NCI-H146 treated with DMSO at 0.1 percent for 48 hours (cell line): ENCODE results near the gene CAPZB.

Source experiments
- DNase-seq: peaks from one replicate; lab custom pipeline; 2025; ENCODE audit not compliant: unreplicated experiment; lab: John Stamatoyannopoulos, UW

Gene CAPZB

GRCh38 chr1:19336543-19336942 lies 148.8 kb downstream of the CAPZB start:
- no peak for DNase-seq

DNA sequence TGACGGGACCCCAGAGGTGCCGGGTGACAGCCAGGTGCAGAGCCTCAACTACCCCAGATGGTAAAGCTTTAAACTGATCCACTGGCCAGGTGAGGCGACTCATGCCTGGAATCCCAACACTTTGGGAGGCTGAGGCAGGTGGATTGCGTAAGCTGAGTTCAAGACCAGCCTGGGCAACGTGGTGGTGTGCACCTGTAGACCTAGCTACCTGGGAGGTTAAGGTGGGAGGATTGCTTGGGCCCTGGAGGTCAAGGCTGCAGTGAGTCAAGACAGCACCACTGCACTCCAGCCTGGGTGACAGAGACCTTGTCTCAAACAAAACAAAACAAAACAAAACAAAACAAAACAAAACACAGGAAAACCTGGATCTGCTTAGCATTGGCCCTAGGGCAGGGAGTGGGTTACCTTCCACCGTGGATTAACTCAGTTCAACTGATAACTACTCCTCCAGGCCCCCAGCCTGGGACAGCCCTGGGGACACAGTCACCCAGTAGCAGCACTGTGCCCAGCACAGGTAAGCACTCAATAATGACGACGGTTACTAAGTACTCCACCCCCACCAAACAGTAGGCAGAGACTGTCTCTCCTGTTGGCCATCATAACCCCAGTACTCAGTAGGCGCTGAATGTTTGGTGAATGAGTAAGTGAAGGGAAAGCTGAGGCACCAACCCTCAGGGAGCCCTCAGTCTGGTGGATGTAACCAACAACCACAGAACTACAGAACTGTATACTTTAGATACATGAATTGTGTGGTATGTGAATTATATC lies 151.6 kb downstream of the CAPZB start:
- no peak for DNase-seq

- DNase-seq, result no peak
These were observed 152.5 kb downstream of the CAPZB start for GRCh38 chr1:19332832-19333231.

DNA sequence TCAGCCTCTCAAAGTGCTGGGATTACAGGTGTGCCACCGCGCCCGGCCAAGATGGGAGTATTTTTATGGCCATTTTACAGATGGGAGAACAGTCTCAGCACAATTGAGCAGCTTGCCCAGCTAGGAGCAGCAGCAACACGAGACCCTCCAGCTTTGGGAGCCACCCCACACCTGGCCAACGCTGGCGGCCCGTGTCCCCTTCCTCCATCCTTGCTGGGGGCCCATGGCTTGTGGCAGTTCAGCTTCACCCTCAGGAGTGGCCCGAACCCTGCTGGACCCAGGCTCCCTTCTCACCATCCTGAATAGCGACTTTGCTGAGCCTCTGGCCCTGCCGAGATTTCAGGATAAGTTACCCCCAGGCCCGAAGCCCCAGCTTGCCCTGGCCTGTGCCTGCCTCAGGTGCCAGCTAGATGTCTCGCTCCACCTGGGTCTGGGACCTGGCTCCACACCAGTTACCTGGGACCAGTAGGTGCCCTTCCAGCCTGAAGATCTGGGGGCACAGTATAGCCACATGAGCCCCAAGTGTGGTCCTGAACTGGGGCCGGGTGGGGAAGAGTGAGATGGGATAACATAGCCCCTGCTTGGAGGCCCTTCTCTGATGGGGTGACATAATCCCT lies 154.0 kb downstream of the CAPZB start:
- DNase-seq, result no peak

- no peak for DNase-seq
These were observed 154.7 kb downstream of the CAPZB start for GRCh38 chr1:19330449-19331135.

- no peak for DNase-seq
These were observed 155.7 kb downstream of the CAPZB start for GRCh38 chr1:19329611-19330010.

DNA sequence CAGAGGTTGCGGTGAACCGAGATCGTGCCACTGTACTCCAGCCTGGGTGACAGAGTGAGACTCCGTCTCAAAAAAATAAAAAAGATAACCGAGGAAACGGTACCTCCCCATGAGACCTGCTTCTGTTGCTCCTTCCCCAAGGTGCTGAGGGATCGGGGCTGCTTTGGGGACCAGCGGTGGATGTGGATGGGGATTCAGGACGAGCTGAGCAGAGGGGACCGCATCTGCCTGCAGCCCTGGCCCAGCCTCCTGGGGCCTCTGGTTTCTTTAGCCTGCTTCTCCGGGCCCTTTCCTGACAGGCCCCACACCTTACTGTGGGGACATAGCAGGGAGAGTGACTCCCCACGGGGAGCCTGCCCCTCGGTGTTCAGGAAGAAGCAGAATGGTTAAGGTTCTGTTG lies 156.2 kb downstream of the CAPZB start:
- DNase-seq, result no peak

DNA sequence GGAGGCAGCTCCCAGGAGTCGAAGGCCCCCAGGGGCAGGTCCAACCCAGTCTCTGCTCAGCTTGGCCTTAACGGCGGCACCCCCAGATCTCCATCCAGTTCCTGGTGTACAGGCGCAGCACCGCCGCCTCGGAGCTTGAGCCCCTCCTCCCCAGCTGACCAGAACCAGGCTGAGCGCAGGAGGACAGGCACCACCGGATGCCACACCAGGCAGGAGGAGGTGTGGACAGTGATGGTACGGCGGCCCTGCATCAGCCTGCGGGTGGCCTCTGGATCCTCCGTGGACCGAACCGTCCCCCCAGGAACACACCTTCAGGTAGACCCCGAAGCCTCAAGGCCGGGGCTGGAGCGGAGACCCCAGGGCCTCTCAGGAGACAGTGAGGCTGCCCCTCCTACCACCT lies 156.9 kb downstream of the CAPZB start:
- DNase-seq, result no peak

DNA sequence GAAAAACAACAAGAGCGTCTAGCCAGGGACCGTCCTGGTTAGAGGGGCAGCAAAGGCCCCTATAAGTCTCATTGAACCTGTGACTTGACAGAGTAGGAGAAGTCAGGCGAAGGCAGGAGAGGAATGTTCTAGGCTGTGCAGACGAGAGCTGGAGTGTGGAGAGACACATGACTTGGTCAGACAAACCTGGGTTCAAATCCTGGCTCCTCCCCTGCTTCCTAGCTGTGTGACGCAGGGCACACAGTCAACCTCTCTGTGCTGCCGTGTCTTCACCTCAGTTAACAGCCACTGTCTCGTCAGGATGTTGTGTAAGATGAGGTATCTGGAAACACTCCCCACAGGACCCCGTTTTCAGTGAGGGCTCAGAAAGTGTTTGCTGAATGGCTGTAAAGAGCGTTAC lies 157.6 kb downstream of the CAPZB start:
- DNase-seq, result no peak

GRCh38 chr1:19327301-19327700 lies 158.0 kb downstream of the CAPZB start:
- no peak for DNase-seq

DNA sequence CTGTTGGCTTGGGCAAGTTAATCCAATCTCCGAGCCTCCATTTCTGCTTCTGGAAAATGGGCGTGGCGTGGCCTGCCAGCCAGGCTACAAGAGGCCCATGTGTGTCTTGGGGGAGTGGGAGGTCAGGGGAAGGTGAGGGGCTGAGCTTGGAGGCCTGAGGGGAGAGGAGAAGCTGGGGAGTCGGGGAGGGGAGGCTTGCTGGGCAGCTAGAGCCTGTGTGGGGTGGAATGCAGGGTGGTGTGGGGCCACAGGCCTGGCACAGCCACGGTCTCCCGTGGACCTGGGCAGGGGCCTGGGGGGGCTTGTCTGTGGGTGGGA lies 158.6 kb downstream of the CAPZB start:
- DNase-seq, result no peak

GRCh38 chr1:19325958-19326747 lies 159.2 kb downstream of the CAPZB start:
- DNase-seq, result no peak

DNA sequence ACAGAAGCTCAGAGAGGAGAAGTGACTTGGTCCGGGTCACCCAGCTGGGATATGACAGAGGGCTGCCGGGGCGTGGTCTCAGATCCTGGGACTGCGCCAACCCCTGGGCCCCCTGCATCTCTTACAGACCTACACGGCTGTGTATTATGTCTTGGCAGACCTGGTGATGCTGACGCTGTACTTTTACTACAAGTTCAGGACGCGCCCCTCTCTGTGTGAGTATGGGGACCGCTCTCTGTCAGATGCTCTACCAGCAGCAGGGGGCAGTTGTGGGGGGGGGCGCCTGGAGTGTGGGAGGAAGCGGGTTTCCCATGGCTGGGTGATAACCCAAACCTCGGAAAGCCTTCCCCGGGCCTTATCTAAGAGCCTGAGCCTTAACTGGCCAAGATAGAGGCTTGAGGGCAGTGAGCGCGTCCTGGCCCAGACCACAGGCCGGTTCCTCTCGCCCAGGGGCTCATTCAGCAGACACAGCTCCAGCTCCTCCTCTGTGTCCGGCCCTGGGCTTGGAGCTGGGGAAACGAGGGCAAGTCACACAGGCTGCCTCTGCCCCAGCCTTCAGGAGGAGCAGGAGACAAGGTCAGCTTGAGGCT lies 159.9 kb downstream of the CAPZB start:
- DNase-seq, result no peak

DNA sequence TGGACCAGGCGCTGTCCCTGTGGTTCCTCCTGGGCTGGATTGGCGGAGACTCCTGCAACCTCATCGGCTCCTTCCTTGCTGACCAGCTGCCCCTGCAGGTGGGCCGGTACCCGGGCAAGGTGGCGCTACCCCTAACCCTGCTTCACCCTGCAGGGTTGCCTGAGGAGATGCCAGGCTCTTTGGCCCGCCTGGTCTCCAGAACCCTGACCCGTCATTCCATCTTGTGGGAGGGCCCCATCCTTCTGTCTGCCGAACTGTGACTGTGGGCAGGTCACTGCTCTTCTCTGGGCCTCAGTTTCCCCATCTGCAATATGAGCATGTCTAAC lies 160.7 kb downstream of the CAPZB start:
- no peak for DNase-seq

GRCh38 chr1:19323987-19324664 lies 161.2 kb downstream of the CAPZB start:
- no peak for DNase-seq

DNA sequence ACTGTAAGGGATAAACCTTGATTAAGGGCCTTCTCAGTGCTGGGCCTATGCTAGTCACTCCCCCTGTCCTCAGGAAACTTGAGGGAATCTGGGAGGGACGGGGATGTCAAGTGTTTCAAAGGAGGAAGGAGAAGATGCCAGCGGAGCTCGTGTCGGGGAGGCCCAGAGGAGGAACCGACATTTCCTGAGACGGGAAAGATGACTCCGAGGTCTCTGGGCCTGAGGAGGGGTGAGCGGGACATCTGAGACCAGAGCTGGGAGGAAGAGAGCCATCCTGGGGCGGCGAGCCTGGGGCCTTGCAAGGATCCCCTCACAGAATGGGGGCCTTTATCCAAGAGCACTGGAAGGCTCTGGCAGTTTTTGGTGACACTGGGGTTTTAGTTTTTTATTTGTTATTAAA lies 162.9 kb downstream of the CAPZB start:
- DNase-seq, result no peak

- no peak for DNase-seq
These were observed 164.3 kb downstream of the CAPZB start for GRCh38 chr1:19321071-19321470.

DNA sequence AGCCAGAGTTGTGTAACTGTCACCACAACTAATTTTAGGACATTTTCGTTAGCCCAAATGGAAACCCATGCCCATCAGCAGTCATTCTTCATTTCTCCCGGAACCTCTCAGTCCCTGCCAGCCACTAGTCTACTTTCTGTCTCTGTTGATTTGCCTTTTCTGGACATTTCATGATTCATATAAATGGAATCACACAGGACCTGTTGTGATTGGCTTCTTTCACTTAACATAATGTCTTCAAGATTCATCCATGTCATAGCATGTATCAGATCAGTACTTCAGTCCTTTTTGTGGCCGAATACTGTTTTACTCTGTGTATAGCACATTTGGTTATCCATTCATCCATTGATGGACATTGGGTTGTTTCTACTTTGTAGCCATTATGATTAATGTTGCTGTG lies 166.1 kb downstream of the CAPZB start:
- no peak for DNase-seq

DNA sequence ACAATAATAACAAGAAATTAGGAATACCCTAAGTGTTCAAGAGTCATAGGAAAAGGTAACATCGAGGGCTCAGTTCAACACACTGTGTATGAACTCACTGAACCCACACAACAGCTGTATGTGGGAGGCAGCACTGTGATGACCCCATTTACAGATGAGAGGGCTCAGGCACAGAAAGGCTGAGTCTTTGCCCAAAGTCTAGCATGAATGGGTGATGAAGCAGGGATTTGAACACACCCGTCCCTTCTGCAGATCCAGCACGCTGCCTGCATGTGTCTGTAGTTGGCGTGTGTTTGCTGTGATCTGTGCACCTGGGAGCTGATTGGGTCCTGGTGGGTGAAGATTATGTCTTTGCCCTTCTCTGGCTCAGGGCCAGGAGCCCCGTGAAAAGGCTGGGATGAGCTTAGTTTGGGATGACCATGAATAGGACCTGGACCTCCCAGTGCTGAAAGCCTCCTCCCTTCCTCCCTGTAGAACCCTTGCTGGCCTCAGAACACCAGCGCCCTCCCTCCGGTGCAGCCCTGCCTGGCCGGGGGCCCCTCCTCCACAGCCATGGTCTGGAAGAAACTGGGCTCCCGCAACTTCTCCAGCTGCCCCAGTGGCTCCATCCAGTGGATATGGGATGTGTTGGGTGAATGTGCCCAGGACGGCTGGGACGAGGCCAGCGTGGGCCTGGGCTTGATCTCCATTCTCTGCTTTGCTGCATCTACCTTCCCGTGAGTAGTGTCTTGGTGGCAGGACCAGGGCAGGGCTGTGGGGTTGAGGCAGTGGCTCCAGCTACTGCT lies 168.0 kb downstream of the CAPZB start:
- no peak for DNase-seq
